Hematopoietic multipotent progenitor cell treated with erythropoietin and hydrocortisone succinate and interleukin-3 and kit ligand, for 17 days (in vitro differentiated cells): ENCODE measurements around the gene C1orf116.
"Not testable (repeated sequence)": the region's sequence is repeated elsewhere in the genome, so short reads cannot be mapped to it uniquely, and the experiment has no call there.

Experiments used
- DNase-seq: peaks from one replicate; pipeline ENCODE4 v3.0.0-alpha.2; 2015; ENCODE audit warnings: low spot score

C1orf116 gene

GRCh38 chr1:207058878-207059867, 26.6 kb upstream of the C1orf116 start:
- DNase-seq = no peak

GRCh38 chr1:207058252-207058651, 25.7 kb upstream of the C1orf116 start:
- DNase-seq = no peak

- no peak for DNase-seq
These were observed 24.1 kb upstream of the C1orf116 start for GRCh38 chr1:207056673-207057072.

- DNase-seq = no peak
These were observed 22.9 kb upstream of the C1orf116 start for GRCh38 chr1:207055386-207056001.

GRCh38 chr1:207054491-207054890, 21.9 kb upstream of the C1orf116 start:
- no peak for DNase-seq

GRCh38 chr1:207052911-207053769, 20.6 kb upstream of the C1orf116 start, which contains the start of gene PFKFB2:
Gene PFKFB2, plus strand, starts transcription at chr1:207053275. Its CDS starts 1,443 bp downstream, at chr1:207054718.
- peak; percentile 97 for DNase-seq

GRCh38 chr1:207051191-207051943, 18.8 kb upstream of the C1orf116 start, which contains the start of gene YOD1:
Gene YOD1, minus strand, starts transcription at chr1:207051208. Its CDS starts 178 bp downstream, at chr1:207051030.
- DNase-seq = no peak

GRCh38 chr1:207050480-207051190, 18.1 kb upstream of the C1orf116 start:
- peak; percentile 96 for DNase-seq

GRCh38 chr1:207049974-207050391, 17.4 kb upstream of the C1orf116 start:
- peak; percentile 93 for DNase-seq

GRCh38 chr1:207049514-207049913, 17.0 kb upstream of the C1orf116 start:
- DNase-seq = no peak

- no peak for DNase-seq
These were observed 16.5 kb upstream of the C1orf116 start for GRCh38 chr1:207049054-207049453.

- DNase-seq = peak; percentile 50
These were observed 15.5 kb upstream of the C1orf116 start for GRCh38 chr1:207048041-207048440.

- peak; percentile 64 for DNase-seq
These were observed 14.9 kb upstream of the C1orf116 start for GRCh38 chr1:207047505-207047904.

GRCh38 chr1:207045453-207045852, 12.9 kb upstream of the C1orf116 start:
- no peak for DNase-seq

GRCh38 chr1:207041397-207041796, 8.8 kb upstream of the C1orf116 start:
- DNase-seq = not testable (repeated sequence)

GRCh38 chr1:207040181-207040533, 7.6 kb upstream of the C1orf116 start:
- no peak for DNase-seq

GRCh38 chr1:207039380-207040180, 7.0 kb upstream of the C1orf116 start:
- no peak for DNase-seq

GRCh38 chr1:207036865-207037264, 4.3 kb upstream of the C1orf116 start:
- DNase-seq = no peak

- DNase-seq = no peak
These were observed 3.5 kb upstream of the C1orf116 start for GRCh38 chr1:207035877-207036551.
